Cardiac septum (tissue), 1 donor: Measurements from ENCODE around the gene COLEC12. TPM values are rescaled to one million over a fixed set of nuclear protein-coding genes. Genes with fewer than 3 reads are reported as not detected.

Experiments used
- DNase-seq: peaks from one replicate; pipeline ENCODE4 v3.0.0-alpha.2; 2020; ENCODE audit warnings: low spot score
- intact Hi-C: fragments of 100-400 bp; cut with DNase I; formaldehyde crosslinking; loops from one replicate; pipeline ENCODE4 v1.14.0; 2022
- total RNA-seq: library from RNA; stranded (reverse); fragmentation: NEBNext Ultra II Directional; extraction: Animal tissue kit (Norgen Biotek cat#: 25700); gene quantifications from one replicate; pipeline ENCODE4 v1.2.1, GENCODE V29; 2021
- donor health status: DM: no; HTN: no; CAD: no.

The COLEC12 gene
- total RNA-seq, 1 donor from 2014 or later = 5.5 TPM

DNA sequence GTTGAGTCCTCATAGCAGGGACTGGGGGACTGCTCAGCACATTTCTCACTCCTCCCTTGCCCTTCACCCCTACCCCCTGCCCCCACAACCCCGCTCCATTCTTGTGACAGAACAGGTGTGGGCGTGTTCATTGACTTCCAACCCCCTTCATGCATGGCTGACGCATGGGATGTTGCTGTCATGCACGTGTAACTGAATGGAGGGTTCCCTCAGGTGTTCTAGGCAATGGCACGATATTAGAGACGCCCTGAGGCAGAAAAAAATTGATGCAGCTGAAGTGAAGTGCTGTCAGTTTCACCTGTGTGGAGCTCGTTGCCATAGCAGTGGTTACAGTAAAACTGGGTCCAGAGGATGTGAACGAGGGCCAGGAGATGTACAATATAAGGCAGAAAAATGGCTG lies 226.2 kb downstream of the COLEC12 start:
- intact Hi-C loops = no loop called here
- no peak for DNase-seq

DNA sequence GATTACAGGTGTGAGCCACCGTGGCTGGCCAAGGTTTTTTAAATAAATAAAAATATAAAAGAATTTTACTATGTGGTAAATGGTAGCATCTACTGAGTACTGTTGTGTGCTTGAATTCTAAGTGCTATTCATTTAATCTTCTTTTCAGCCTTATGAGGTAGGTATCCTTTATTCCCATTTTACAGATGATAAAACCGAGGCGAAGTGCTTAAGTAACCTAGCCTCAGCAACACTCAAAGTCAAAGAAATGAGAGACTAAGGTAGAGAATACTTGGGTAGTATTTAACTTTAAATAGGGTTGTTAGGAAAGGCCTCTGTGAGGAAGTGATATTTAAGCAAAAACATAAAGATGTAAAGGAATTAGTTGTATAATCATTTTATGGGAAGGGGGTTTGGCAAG lies 227.0 kb downstream of the COLEC12 start:
- intact Hi-C loops = no loop called here
- DNase-seq = no peak

DNA sequence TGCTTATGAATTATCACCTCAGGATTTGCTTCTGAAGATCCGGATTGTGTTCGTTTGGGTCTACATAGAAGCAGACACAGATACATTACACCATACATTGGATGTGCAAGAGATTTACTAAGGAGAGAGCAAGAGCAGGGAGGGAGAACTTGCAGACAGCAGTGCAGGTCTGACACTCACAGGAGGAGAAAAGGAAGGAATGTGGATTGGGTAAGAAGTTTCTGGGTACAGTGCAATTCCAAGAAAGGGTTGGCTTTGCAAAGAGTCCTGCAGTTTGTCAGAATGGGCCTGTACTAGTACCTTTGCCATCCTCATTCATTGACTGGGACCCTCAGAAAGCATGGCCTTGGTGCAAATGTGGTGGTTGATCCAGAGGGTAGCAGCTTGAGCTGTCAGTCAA lies 227.9 kb downstream of the COLEC12 start:
- intact Hi-C loops = no loop called here
- no peak for DNase-seq

DNA sequence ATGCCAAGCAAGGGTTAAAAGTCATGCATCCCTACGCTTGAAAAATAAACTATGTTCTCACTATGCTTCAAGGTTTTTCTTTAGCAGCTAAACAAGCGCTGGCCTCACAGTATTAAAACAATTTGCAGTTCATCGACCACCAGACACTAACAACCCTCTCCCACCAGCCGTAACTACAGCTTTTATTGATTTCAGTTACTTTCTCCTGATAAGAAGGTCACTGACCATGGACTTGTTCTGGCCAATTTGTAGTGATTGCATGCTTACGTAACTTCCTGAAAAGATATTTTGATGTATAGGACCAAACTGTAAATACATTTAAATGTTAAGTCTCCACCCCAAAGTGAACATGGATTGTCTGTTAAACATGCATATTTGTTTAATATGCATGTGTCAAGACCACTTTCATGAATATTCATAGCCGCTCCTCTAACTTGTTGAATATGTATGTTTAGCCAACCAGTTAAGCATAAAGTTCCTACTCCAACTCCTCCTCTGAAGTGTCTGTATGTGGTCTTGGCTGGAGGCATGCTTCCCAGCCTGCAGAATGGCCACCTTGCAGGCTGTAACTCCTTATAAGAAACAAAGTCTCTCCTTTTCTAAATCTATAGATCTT lies 230.9 kb downstream of the COLEC12 start:
- intact Hi-C loops = loop anchor here (5.0 kb wide), 1 partner anchor 112 kb away; the partner anchor contains the start of gene USP14
- no peak for DNase-seq

DNA sequence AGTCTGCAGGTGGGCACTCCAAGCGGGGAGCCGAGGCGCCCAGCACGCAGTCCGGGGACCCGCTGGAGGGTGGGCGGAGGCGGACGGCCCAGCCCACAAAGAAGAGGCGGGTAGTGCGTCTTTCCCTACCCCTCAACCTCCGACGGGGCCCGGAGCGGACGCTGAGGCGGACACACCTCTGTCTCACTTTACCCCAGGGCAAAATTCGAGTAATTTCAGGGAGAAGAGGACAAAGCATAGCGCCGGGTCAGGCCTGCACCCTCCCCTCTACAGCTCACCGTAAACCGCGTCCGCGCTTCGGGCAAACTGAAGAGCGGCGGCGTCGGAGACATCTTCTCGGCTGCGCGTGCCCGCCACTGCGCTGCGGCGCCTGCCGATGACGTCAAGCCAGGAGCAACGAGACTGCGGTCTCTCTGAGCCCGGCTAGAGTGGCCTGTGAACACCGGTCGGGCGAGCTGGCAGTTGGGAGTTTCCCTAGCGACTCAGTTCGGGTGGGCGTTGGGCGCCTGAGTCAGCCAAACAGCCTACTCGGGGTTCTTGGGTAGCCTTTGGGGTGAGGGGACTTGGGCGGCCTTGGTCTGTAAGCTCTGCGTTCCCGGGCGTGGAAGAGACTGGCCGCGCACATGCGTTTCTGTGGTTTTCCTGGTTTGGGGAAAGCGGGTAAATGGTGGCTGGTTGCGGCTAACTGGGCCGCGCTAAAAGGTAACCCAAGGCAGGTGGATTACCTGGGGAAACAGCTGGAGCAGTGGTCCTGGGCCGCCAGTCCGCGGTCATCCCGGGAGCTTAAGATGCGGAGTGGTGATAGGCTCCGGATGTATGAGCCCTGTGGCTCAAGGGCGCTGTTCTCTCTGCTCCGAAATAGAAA lies 232.6 kb downstream of the COLEC12 start, which contains the start of gene THOC1:
THOC1 (minus strand) TSS at position 360 of the 865 bp plus-strand sequence; CDS start at position 332, 28 bp downstream.
- intact Hi-C loops = loop anchor here (5.0 kb wide), 1 partner anchor 111 kb away; the partner anchor contains the start of gene USP14

DNA sequence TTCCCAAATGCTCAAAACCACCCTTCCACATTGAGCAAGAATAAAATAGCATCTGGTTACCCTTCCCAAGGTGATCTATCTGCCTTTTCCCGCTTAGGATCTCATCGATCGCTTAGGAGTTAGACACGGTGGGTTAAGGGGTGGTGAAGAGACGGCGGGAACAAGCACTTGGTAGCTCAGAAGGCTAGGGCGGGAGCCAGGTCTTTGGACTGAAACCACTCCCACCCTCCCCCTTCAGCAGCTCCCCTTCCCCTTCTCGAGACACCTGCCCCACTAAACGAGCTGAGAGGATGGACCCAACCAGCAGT lies 233.2 kb downstream of the COLEC12 start:
- no peak for DNase-seq
- intact Hi-C loops = loop anchor here (5.0 kb wide), 1 partner anchor 110 kb away; the partner anchor contains the start of gene USP14

More for the DNA sequence above, 232.6 kb downstream of the COLEC12 start, which contains the start of gene THOC1:
- DNase-seq = peak; percentile 96

Other genes with a start within 250 kb of the COLEC12 start
- 13.5 TPM for gene THOC1, start 232.7 kb downstream of the COLEC12 start, total RNA-seq
- not detected for gene CETN1, start 79.7 kb upstream of the COLEC12 start, total RNA-seq
- gene CLUL1, start 96.3 kb upstream of the COLEC12 start, total RNA-seq = not detected
- 1.9 TPM for gene TYMS, start 157.0 kb upstream of the COLEC12 start, total RNA-seq
- 26.8 TPM for gene ENOSF1, start 211.9 kb upstream of the COLEC12 start, total RNA-seq